ENCODE data around the gene LRRC7. TPM values are rescaled to one million over a fixed set of nuclear protein-coding genes. Genes with fewer than 3 reads are reported as not detected.

LRRC7 gene
- total and polyA plus RNA-seq, 2 of the 13 experiments (the other 11 are each of a cell fraction or from before 2014, with no cell fraction given) = not detected

DNA sequence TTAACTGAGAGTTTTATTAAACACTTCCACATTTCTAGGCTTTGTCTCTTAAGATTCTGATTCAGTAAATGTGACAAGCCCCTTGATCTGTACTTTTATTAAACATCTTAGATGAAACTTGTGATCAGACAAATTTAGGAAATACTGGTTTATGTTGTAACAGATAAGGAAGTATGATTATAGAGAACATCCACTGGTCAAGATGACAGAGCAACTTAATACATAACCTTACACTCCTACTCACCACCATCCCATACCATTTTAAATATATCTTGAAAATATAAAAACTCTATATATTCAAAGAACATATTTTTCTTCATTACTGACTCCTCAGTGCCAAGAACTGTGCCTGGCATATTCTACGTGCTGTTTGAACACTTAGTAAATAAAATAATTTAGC lies 420.2 kb downstream of the LRRC7 start:
- FAIRE-seq = no peak
- no TSS peak for BruUV-seq (replicated peaks)
- H3K4me2 ChIP-seq (ENCODE audit: low read depth, low read length) = no peak overlapping the region
- H3K36me3 ChIP-seq (replicated peaks in 1 of 2; ENCODE audit: control insufficient read depth in 1 of 2, insufficient read depth in 2 of 2, low read length in 2 of 2) = no peaks in the 10 kb centered on the region
- H3K4me3 ChIP-seq (replicated peaks in 1 of 3; ENCODE audit: insufficient read depth in 1 of 3, low read depth in 2 of 3, low read length in 3 of 3) = no peak overlapping the region
- in situ Hi-C loops (cut with HindIII; ENCODE audit: extremely low pct_ligation_motif_present, low pct_unique_long_range_greater_than_20kb) = no loop called here
- no peaks in the 10 kb centered on the region for H3K9me3 ChIP-seq (ENCODE audit: low read length)
- H3K27ac ChIP-seq (ENCODE audit: extremely low read length, insufficient read depth, low read length) = no peak overlapping the region
- ATAC-seq = no peak
- 0% methylated on average over 1 of the region's 1 CpG for WGBS (ENCODE audit: low lambda C conversion rate)
- POLR2A ChIA-PET = no interaction called here
- CTCF ChIA-PET (ENCODE audit: low intra/inter-chr PET ratio, low total read pairs) = no interaction called here
- DNase-seq (ENCODE audit: low spot score) = no peak
- no peaks in the 10 kb centered on the region for H3K4me1 ChIP-seq (ENCODE audit: insufficient read depth, low read length)
- H3K9ac ChIP-seq (ENCODE audit: insufficient read depth, low read depth, low read length) = no peak overlapping the region
- no peaks in the 10 kb centered on the region for H3K27me3 ChIP-seq (ENCODE audit: control insufficient read depth in 1 of 2, insufficient read depth in 2 of 2, low read length in 2 of 2)
- intact Hi-C loops (cut with micrococcal nuclease; ENCODE audit: unreplicated experiment) = no loop called here
- no peaks in the 10 kb centered on the region for H4K20me1 ChIP-seq (ENCODE audit: insufficient read depth, low read length)
- no peak overlapping the region for H2AFZ ChIP-seq (ENCODE audit: low read length)
- TF ChIP-seq NONO (IDR thresholded peaks at IDR 0.05) (no peak), NONO (CRISPR knock-in tag; conservative IDR thresholded peaks at IDR 0.05) (no peak), RARA (CRISPR knock-in tag; IDR thresholded peaks at IDR 0.05) (no peak), MED13 (CRISPR knock-in tag; IDR thresholded peaks at IDR 0.05) (no peak)
- H3K79me2 ChIP-seq (ENCODE audit: insufficient read depth, low read length) = no peaks in the 10 kb centered on the region

DNA sequence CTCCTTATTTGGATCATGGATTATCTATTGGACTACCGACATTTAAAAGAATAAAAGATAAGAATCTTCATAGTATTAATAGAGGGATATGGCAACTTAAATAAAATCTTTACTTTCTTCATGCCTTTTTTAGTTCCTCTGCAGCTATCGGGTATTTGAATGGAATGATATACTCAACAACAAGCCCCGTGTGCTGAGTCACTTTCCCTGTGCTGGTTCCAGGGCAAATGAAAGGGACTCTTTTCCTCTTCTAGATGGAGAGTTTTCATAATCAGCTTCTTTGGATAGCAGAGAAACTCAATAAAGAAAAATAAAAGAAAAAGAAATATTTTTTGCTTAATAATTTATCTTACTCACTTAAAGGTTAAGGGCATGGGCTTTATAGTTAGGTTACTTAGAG lies 423.9 kb downstream of the LRRC7 start:
- Histone ChIP-seq H3K4me2 (ENCODE audit: low read depth, low read length) (no peak overlapping the region), H3K9ac (ENCODE audit: insufficient read depth, low read depth, low read length) (no peak overlapping the region), H3K27ac (ENCODE audit: extremely low read length, insufficient read depth, low read length) (no peak overlapping the region), H4K20me1 (ENCODE audit: insufficient read depth, low read length) (no peaks in the 10 kb centered on the region; the same call in 1 of the 2 replicates), H2AFZ (ENCODE audit: low read length) (no peak overlapping the region), H3K4me1 (ENCODE audit: insufficient read depth, low read length) (no peaks in the 10 kb centered on the region), H3K4me3 (replicated peaks in 1 of 3; ENCODE audit: insufficient read depth in 1 of 3, low read depth in 2 of 3, low read length in 3 of 3) (no peak overlapping the region), H3K36me3 (replicated peaks in 1 of 2; ENCODE audit: control insufficient read depth in 1 of 2, insufficient read depth in 2 of 2, low read length in 2 of 2) (no peaks in the 10 kb centered on the region), H3K27me3 (ENCODE audit: control insufficient read depth in 1 of 2, insufficient read depth in 2 of 2, low read length in 2 of 2) (no peaks in the 10 kb centered on the region), H3K79me2 (ENCODE audit: insufficient read depth, low read length) (no peaks in the 10 kb centered on the region), H3K9me3 (ENCODE audit: low read length) (no peaks in the 10 kb centered on the region)
- WGBS (ENCODE audit: low lambda C conversion rate) = 10% methylated on average over 3 of the region's 3 CpGs
- no peak for DNase-seq (ENCODE audit: low spot score)
- in situ Hi-C loops (cut with HindIII; ENCODE audit: extremely low pct_ligation_motif_present, low pct_unique_long_range_greater_than_20kb) = no loop called here
- intact Hi-C loops (cut with micrococcal nuclease; ENCODE audit: unreplicated experiment) = no loop called here
- POLR2A ChIA-PET = no interaction called here
- BruUV-seq (replicated peaks) = no TSS peak
- CTCF ChIA-PET (ENCODE audit: low intra/inter-chr PET ratio, low total read pairs) = no interaction called here
- ATAC-seq = no peak
- TF ChIP-seq SMC3 (IDR thresholded peaks at IDR 0.05; ENCODE audit: low read length) = no peak
- TF ChIP-seq ZNF501 (CRISPR knock-in tag; IDR thresholded peaks at IDR 0.05) = no peak
- no peak for TF ChIP-seq ZNF792 (CRISPR knock-in tag; IDR thresholded peaks at IDR 0.05)
- TF ChIP-seq, protein P1, sequence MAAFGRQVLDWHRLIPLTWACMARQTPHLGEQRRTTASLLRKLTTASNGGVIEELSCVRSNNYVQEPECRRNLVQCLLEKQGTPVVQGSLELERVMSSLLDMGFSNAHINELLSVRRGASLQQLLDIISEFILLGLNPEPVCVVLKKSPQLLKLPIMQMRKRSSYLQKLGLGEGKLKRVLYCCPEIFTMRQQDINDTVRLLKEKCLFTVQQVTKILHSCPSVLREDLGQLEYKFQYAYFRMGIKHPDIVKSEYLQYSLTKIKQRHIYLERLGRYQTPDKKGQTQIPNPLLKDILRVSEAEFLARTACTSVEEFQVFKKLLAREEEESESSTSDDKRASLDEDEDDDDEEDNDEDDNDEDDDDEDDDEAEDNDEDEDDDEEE (CRISPR knock-in tag; IDR thresholded peaks at IDR 0.05) = no peak
- no peak for TF ChIP-seq ZNF33A (CRISPR knock-in tag; IDR thresholded peaks at IDR 0.05; ENCODE audit: borderline replicate concordance)
- no peak for TF ChIP-seq ZNF883 (CRISPR knock-in tag; IDR thresholded peaks at IDR 0.05; ENCODE audit: not compliant biosample characterization)
- TF ChIP-seq ZSCAN31 (CRISPR knock-in tag; IDR thresholded peaks at IDR 0.05; ENCODE audit: low read depth) = no peak
- TF ChIP-seq ZBTB1 (CRISPR knock-in tag; IDR thresholded peaks at IDR 0.05; ENCODE audit: borderline replicate concordance) = no peak
- TF ChIP-seq, protein P2, sequence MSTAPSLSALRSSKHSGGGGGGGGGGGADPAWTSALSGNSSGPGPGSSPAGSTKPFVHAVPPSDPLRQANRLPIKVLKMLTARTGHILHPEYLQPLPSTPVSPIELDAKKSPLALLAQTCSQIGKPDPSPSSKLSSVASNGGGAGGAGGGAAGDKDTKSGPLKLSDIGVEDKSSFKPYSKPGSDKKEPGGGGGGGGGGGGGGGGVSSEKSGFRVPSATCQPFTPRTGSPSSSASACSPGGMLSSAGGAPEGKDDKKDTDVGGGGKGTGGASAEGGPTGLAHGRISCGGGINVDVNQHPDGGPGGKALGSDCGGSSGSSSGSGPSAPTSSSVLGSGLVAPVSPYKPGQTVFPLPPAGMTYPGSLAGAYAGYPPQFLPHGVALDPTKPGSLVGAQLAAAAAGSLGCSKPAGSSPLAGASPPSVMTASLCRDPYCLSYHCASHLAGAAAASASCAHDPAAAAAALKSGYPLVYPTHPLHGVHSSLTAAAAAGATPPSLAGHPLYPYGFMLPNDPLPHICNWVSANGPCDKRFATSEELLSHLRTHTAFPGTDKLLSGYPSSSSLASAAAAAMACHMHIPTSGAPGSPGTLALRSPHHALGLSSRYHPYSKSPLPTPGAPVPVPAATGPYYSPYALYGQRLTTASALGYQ (CRISPR knock-in tag; IDR thresholded peaks at IDR 0.05) = no peak
- no peak for FAIRE-seq

Data from HepG2 (cell line).